Measurements from ENCODE around the gene RANBP17.

GRCh38 chr5:170939178-170939577 lies 77.4 kb downstream of the RANBP17 start:
- TF ChIP-seq CTCF (conservative IDR thresholded peaks at IDR 0.05 in 1 of 2, IDR thresholded peaks at IDR 0.05 in 1 of 2; ENCODE audit: extremely low read depth in 1 of 2, insufficient read depth in 1 of 2, low read depth in 1 of 2, low read length in 2 of 2) = no peak
- TF ChIP-seq EZH2 (IDR thresholded peaks at IDR 0.05; ENCODE audit: borderline replicate concordance, low read length) = no peak

All from mammary epithelial cell (primary cell).